Gastroesophageal sphincter (tissue), 3 donors: ENCODE results near the gene ARHGEF16.

ENCODE experiments used
- CTCF ChIP-seq, 4 experiments: fragments of 200-600 bp in 2 of 4; fragments of 450-650 bp in 2 of 4; sonication (generic) in 1 of 4; IDR thresholded peaks; one replicate each; pipeline ENCODE4 v1.5.1; 2017 to 2019; ENCODE audit warnings: antibody characterized with exemption in 4 of 4, mild to moderate bottlenecking in 2 of 4, moderate library complexity in 2 of 4
- EP300 ChIP-seq: sonication (generic); formaldehyde crosslinking; IDR thresholded peaks from one replicate; pipeline ENCODE4 v1.6.1; 2017; ENCODE audit warnings: antibody characterized with exemption, mild to moderate bottlenecking
- POLR2A ChIP-seq, 2 donors: fragments of 450-650 bp; IDR thresholded peaks; one replicate each; pipeline ENCODE4 v1.6.1; 2017; ENCODE audit warnings: antibody characterized with exemption in 2 of 2, mild to moderate bottlenecking in 2 of 2, moderate library complexity in 1 of 2

- no peak for TF ChIP-seq CTCF (IDR thresholded peaks at IDR 0.05)
- no peak for TF ChIP-seq EP300
- TF ChIP-seq POLR2A (IDR thresholded peaks at IDR 0.05), result no peak
These were observed 64.3 kb downstream of the ARHGEF16 start for GRCh38 chr1:3518756-3519155.
